ENCODE results near the gene ZNF488.
"Not testable (repeated sequence)": the region's sequence is repeated elsewhere in the genome, so short reads cannot be mapped to it uniquely, and the experiment has no call there.

Gene ZNF488

DNA sequence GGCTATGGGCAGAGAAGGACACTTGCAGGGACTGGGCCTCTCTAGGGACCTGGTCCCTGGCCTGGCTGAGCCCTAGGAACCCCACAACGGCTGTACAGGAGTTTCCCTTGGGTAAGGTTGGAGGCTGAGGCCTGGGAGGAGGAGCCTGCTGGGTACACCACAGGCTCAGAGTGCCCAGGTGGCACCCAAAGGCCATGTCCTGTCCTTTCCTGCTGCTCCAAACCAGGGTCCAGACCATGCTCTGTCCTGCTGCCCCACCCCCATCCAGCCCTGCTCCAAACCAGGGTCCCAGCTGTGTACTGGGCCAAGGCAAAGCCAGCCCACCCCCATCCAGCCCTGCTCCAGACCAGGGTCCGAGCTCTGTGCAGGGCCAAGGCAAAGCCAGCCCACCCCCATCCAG is 35.3 kb upstream of the ZNF488 start:
- H3K4me3 ChIP-seq (ENCODE audit: control insufficient read depth in 1 of 7, extremely low read depth in 1 of 7, insufficient read depth in 4 of 7, low read depth in 2 of 7, low read length in 6 of 7): no peak overlapping the region
- DNase-seq: no peak

GRCh38 chr10:47418966-47419365 is 34.9 kb upstream of the ZNF488 start:
- Histone ChIP-seq H3K4me1 (ENCODE audit: control extremely low read depth in 1 of 4, control insufficient read depth in 4 of 4, insufficient read depth in 4 of 4, low read length in 3 of 4) (no peaks in the 10 kb centered on the region), H3K36me3 (ENCODE audit: control insufficient read depth in 4 of 4, insufficient read depth in 4 of 4, low read length in 3 of 4) (no peaks in the 10 kb centered on the region), H3K27ac (ENCODE audit: insufficient read depth in 1 of 2, low read depth in 1 of 2, low read length in 2 of 2, poor library complexity in 1 of 2, severe bottlenecking in 2 of 2) (no peak overlapping the region), H3K27me3 (replicated peaks in 2 of 5; ENCODE audit: control insufficient read depth in 4 of 5, insufficient read depth in 5 of 5, low read length in 4 of 5) (no peaks in the 10 kb centered on the region), H3K9me3 (ENCODE audit: control extremely low read depth in 1 of 5, control insufficient read depth in 4 of 5, insufficient read depth in 2 of 5, low read depth in 1 of 5, low read length in 4 of 5) (no peaks in the 10 kb centered on the region), H3K4me3 (ENCODE audit: control insufficient read depth in 1 of 7, extremely low read depth in 1 of 7, insufficient read depth in 4 of 7, low read depth in 2 of 7, low read length in 6 of 7) (no peak overlapping the region)
- WGBS (ENCODE audit: insufficient coverage): 100% methylated on average over 4 of the region's 4 CpGs
- no peak for DNase-seq
- ChIA-PET CTCF (no interaction called here), POLR2A (no interaction called here)

More for the DNA sequence above, 35.3 kb upstream of the ZNF488 start:
- 87% methylated on average over 2 of the region's 2 CpGs for WGBS (ENCODE audit: insufficient coverage)
- Histone ChIP-seq H3K4me1 (ENCODE audit: control extremely low read depth in 1 of 4, control insufficient read depth in 4 of 4, insufficient read depth in 4 of 4, low read length in 3 of 4) (no peaks in the 10 kb centered on the region), H3K27ac (ENCODE audit: insufficient read depth in 1 of 2, low read depth in 1 of 2, low read length in 2 of 2, poor library complexity in 1 of 2, severe bottlenecking in 2 of 2) (no peak overlapping the region), H3K9me3 (ENCODE audit: control extremely low read depth in 1 of 5, control insufficient read depth in 4 of 5, insufficient read depth in 2 of 5, low read depth in 1 of 5, low read length in 4 of 5) (no peaks in the 10 kb centered on the region), H3K27me3 (replicated peaks in 2 of 5; ENCODE audit: control insufficient read depth in 4 of 5, insufficient read depth in 5 of 5, low read length in 4 of 5) (no peaks in the 10 kb centered on the region), H3K36me3 (ENCODE audit: control insufficient read depth in 4 of 4, insufficient read depth in 4 of 4, low read length in 3 of 4) (no peaks in the 10 kb centered on the region)
- CTCF ChIA-PET: no interaction called here
- POLR2A ChIA-PET: no interaction called here

- no peaks in the 10 kb centered on the region for H3K36me3 ChIP-seq (ENCODE audit: control insufficient read depth in 4 of 4, insufficient read depth in 4 of 4, low read length in 3 of 4)
- no peak for DNase-seq
- no peak overlapping the region for H3K4me3 ChIP-seq (ENCODE audit: control insufficient read depth in 1 of 7, extremely low read depth in 1 of 7, insufficient read depth in 4 of 7, low read depth in 2 of 7, low read length in 6 of 7)
- no peaks in the 10 kb centered on the region for H3K9me3 ChIP-seq (ENCODE audit: control extremely low read depth in 1 of 5, control insufficient read depth in 4 of 5, insufficient read depth in 2 of 5, low read depth in 1 of 5, low read length in 4 of 5)
- no peaks in the 10 kb centered on the region for H3K27me3 ChIP-seq (replicated peaks in 2 of 5; ENCODE audit: control insufficient read depth in 4 of 5, insufficient read depth in 5 of 5, low read length in 4 of 5)
- WGBS (ENCODE audit: insufficient coverage): 97% methylated on average over 6 of the region's 6 CpGs
- ChIA-PET CTCF (no interaction called here), POLR2A (no interaction called here)
- no peak overlapping the region for H3K27ac ChIP-seq (ENCODE audit: insufficient read depth in 1 of 2, low read depth in 1 of 2, low read length in 2 of 2, poor library complexity in 1 of 2, severe bottlenecking in 2 of 2)
- no peaks in the 10 kb centered on the region for H3K4me1 ChIP-seq (ENCODE audit: control extremely low read depth in 1 of 4, control insufficient read depth in 4 of 4, insufficient read depth in 4 of 4, low read length in 3 of 4)
Measured at GRCh38 chr10:47418321-47418720, 34.2 kb upstream of the ZNF488 start.

- POLR2A ChIA-PET; H3K27ac ChIP-seq (ENCODE audit: insufficient read depth in 1 of 2, low read depth in 1 of 2, low read length in 2 of 2, poor library complexity in 1 of 2, severe bottlenecking in 2 of 2); CTCF ChIA-PET; H3K27me3 ChIP-seq (replicated peaks in 2 of 5; ENCODE audit: control insufficient read depth in 4 of 5, insufficient read depth in 5 of 5, low read length in 4 of 5); H3K9me3 ChIP-seq (ENCODE audit: control extremely low read depth in 1 of 5, control insufficient read depth in 4 of 5, insufficient read depth in 2 of 5, low read depth in 1 of 5, low read length in 4 of 5); H3K4me1 ChIP-seq (ENCODE audit: control extremely low read depth in 1 of 4, control insufficient read depth in 4 of 4, insufficient read depth in 4 of 4, low read length in 3 of 4); H3K36me3 ChIP-seq (ENCODE audit: control insufficient read depth in 4 of 4, insufficient read depth in 4 of 4, low read length in 3 of 4); DNase-seq; H3K4me3 ChIP-seq (ENCODE audit: control insufficient read depth in 1 of 7, extremely low read depth in 1 of 7, insufficient read depth in 4 of 7, low read depth in 2 of 7, low read length in 6 of 7): not testable (repeated sequence)
- WGBS (ENCODE audit: insufficient coverage): 100% methylated on average over 3 of the region's 6 CpGs
Measured at GRCh38 chr10:47416305-47417218, 32.5 kb upstream of the ZNF488 start.

DNA sequence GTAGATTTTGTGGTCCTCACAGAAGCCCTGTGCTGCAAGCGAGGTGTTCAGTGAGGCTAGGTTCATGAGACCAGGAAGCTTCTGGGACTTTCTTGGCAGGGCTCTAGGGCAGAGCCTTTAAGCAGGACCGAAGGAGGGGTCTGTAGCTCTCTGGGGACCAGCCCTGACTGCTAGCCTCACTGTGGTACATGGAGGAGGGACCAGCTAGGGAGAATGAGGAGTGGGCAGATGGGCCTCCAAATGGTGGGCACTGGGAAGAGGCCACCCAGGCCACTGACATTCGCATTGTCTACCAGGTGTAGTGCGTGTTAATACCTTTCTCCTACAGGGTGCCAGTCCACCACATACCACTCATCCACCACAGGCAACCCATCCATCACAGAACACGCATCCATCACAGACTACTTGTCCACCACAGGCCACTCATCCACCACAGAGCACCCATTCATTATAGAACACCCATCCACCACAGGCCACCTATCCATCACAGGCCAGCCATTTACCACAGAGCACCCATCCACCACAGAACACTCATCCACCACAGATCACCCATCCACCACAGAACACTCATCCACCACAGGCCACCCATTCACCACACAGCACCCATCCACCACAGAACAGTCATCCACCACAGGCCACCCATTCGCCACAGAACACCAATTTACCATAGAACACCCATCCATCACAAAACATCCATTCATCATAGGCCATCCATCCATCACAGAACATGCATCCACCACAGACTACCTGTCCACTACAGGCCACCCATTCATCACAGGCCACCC is 31.6 kb upstream of the ZNF488 start:
- DNase-seq: no peak
- WGBS (ENCODE audit: insufficient coverage): 90% methylated on average over 5 of the region's 6 CpGs
- Histone ChIP-seq H3K27me3 (replicated peaks in 2 of 5; ENCODE audit: control insufficient read depth in 4 of 5, insufficient read depth in 5 of 5, low read length in 4 of 5) (no peaks in the 10 kb centered on the region), H3K9me3 (ENCODE audit: control extremely low read depth in 1 of 5, control insufficient read depth in 4 of 5, insufficient read depth in 2 of 5, low read depth in 1 of 5, low read length in 4 of 5) (no peaks in the 10 kb centered on the region), H3K4me3 (ENCODE audit: control insufficient read depth in 1 of 7, extremely low read depth in 1 of 7, insufficient read depth in 4 of 7, low read depth in 2 of 7, low read length in 6 of 7) (no peak overlapping the region), H3K27ac (ENCODE audit: insufficient read depth in 1 of 2, low read depth in 1 of 2, low read length in 2 of 2, poor library complexity in 1 of 2, severe bottlenecking in 2 of 2) (no peak overlapping the region), H3K4me1 (ENCODE audit: control extremely low read depth in 1 of 4, control insufficient read depth in 4 of 4, insufficient read depth in 4 of 4, low read length in 3 of 4) (no peaks in the 10 kb centered on the region), H3K36me3 (ENCODE audit: control insufficient read depth in 4 of 4, insufficient read depth in 4 of 4, low read length in 3 of 4) (no peaks in the 10 kb centered on the region)
- POLR2A ChIA-PET: no interaction called here
- CTCF ChIA-PET: no interaction called here

DNA sequence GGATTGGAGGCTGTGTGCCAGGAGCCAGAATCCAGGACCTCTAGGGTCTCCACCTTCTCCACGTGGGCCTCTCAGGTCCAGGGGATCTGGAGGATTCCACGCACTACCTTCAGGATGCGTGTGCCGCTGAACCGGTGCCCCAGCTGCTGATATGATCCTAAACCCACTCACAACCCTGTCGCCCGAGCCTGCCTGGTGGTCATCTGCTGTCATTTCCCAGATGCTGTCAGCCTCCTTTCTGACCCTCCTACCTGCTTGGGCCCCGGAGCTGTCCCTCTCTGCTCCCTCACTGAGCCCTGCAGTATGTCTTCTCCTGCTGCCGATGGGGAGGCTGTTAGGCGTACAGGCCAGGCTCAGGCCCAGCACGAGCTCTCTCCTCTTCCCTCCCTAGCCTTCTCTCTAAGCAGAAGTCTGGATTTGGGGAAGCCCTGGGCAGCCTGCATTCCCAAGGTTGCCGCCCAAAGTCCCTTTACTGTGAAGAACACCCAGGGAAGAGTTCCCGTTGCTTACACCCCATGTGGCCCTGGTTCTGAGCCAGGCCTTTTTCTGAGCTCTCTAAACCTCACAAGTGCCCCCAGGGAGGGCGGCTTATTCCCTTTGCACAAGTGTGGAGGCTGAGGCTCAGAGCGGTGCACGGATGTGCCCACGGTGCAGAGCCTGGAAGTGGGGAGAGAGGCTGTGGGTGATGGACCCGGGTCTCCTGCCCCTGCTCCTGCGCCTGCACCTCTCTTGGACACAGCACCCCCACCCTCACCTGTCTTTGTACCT is 30.8 kb upstream of the ZNF488 start:
- no peaks in the 10 kb centered on the region for H3K9me3 ChIP-seq (ENCODE audit: control extremely low read depth in 1 of 5, control insufficient read depth in 4 of 5, insufficient read depth in 2 of 5, low read depth in 1 of 5, low read length in 4 of 5)
- 93% methylated on average over 16 of the region's 19 CpGs for WGBS (ENCODE audit: insufficient coverage)
- no peak for DNase-seq
- H3K4me1 ChIP-seq (ENCODE audit: control extremely low read depth in 1 of 4, control insufficient read depth in 4 of 4, insufficient read depth in 4 of 4, low read length in 3 of 4): no peaks in the 10 kb centered on the region
- CTCF ChIA-PET: no interaction called here
- POLR2A ChIA-PET: no interaction called here
- H3K4me3 ChIP-seq (ENCODE audit: control insufficient read depth in 1 of 7, extremely low read depth in 1 of 7, insufficient read depth in 4 of 7, low read depth in 2 of 7, low read length in 6 of 7): no peak overlapping the region
- no peaks in the 10 kb centered on the region for H3K27me3 ChIP-seq (replicated peaks in 2 of 5; ENCODE audit: control insufficient read depth in 4 of 5, insufficient read depth in 5 of 5, low read length in 4 of 5)
- H3K27ac ChIP-seq (ENCODE audit: insufficient read depth in 1 of 2, low read depth in 1 of 2, low read length in 2 of 2, poor library complexity in 1 of 2, severe bottlenecking in 2 of 2): no peak overlapping the region
- no peaks in the 10 kb centered on the region for H3K36me3 ChIP-seq (ENCODE audit: control insufficient read depth in 4 of 4, insufficient read depth in 4 of 4, low read length in 3 of 4)

- WGBS (ENCODE audit: insufficient coverage): no CpG with 5 or more reads among the region's 2 CpGs
- Histone ChIP-seq H3K4me3 (ENCODE audit: control insufficient read depth in 1 of 7, extremely low read depth in 1 of 7, insufficient read depth in 4 of 7, low read depth in 2 of 7, low read length in 6 of 7) (no peak overlapping the region), H3K9me3 (ENCODE audit: control extremely low read depth in 1 of 5, control insufficient read depth in 4 of 5, insufficient read depth in 2 of 5, low read depth in 1 of 5, low read length in 4 of 5) (no peaks in the 10 kb centered on the region), H3K27me3 (replicated peaks in 2 of 5; ENCODE audit: control insufficient read depth in 4 of 5, insufficient read depth in 5 of 5, low read length in 4 of 5) (no peaks in the 10 kb centered on the region), H3K27ac (ENCODE audit: insufficient read depth in 1 of 2, low read depth in 1 of 2, low read length in 2 of 2, poor library complexity in 1 of 2, severe bottlenecking in 2 of 2) (no peak overlapping the region), H3K4me1 (ENCODE audit: control extremely low read depth in 1 of 4, control insufficient read depth in 4 of 4, insufficient read depth in 4 of 4, low read length in 3 of 4) (no peaks in the 10 kb centered on the region), H3K36me3 (ENCODE audit: control insufficient read depth in 4 of 4, insufficient read depth in 4 of 4, low read length in 3 of 4) (no peaks in the 10 kb centered on the region)
- POLR2A ChIA-PET: no interaction called here
- CTCF ChIA-PET: no interaction called here
- DNase-seq: no peak
Measured at GRCh38 chr10:47414227-47414592, 30.1 kb upstream of the ZNF488 start.

All from common myeloid progenitor, CD34-positive (primary cell).